ENCODE results near the gene LINC00632. TPM values are rescaled to one million over a fixed set of nuclear protein-coding genes. Genes with fewer than 3 reads are reported as not detected.

Gene LINC00632
- total and polyA plus RNA-seq, 2 donors from 2014 or later, result 0.67 to 45.9 TPM

GRCh38 chrX:140701480-140701879 lies 8.1 kb upstream of the LINC00632 start:
- no peak overlapping the region for H3K9ac ChIP-seq (ENCODE audit: low read length in 3 of 3)
- FAIRE-seq, result peak; percentile 88
- no peaks in the 10 kb centered on the region for H3K4me1 ChIP-seq (ENCODE audit: control insufficient read depth in 2 of 3, insufficient read depth in 2 of 3, low read depth in 1 of 3, low read length in 3 of 3)
- no peak overlapping the region for H3K4me3 ChIP-seq (ENCODE audit: low read length in 3 of 3)
- H3K9me3 ChIP-seq (ENCODE audit: control insufficient read depth in 2 of 3, insufficient read depth in 1 of 3, low read length in 3 of 3), result no peaks in the 10 kb centered on the region
- intact Hi-C loops (cut with DNase I), result no loop called here
- no peaks in the 10 kb centered on the region for H3K36me3 ChIP-seq (ENCODE audit: control insufficient read depth in 2 of 3, insufficient read depth in 3 of 3, low read length in 3 of 3)
- peak; percentile 25 for TF ChIP-seq CTCF (IDR thresholded peaks at IDR 0.05; ENCODE audit: borderline replicate concordance, extremely low read depth, insufficient read depth)
- H3K27ac ChIP-seq (ENCODE audit: low read depth in 2 of 2, low read length in 2 of 2), result no peak overlapping the region
- no peaks in the 10 kb centered on the region for H3K27me3 ChIP-seq (ENCODE audit: control insufficient read depth, insufficient read depth, low read length)
- DNase-seq, result peak in 1 of 5 donors; percentile 48

- H3K9me3 ChIP-seq (ENCODE audit: control insufficient read depth in 2 of 3, insufficient read depth in 1 of 3, low read length in 3 of 3), result no peaks in the 10 kb centered on the region
- H3K27ac ChIP-seq (ENCODE audit: low read depth in 2 of 2, low read length in 2 of 2), result no peak overlapping the region
- intact Hi-C loops (cut with DNase I), result no loop called here
- FAIRE-seq (no peak), DNase-seq (peak in 2 of 5 donors; percentile 24 to 28)
- no peaks in the 10 kb centered on the region for H3K36me3 ChIP-seq (ENCODE audit: control insufficient read depth in 2 of 3, insufficient read depth in 3 of 3, low read length in 3 of 3)
- H3K4me1 ChIP-seq (ENCODE audit: control insufficient read depth in 2 of 3, insufficient read depth in 2 of 3, low read depth in 1 of 3, low read length in 3 of 3), result no peaks in the 10 kb centered on the region
- H3K4me3 ChIP-seq (ENCODE audit: low read length in 3 of 3), result no peak overlapping the region
- H3K27me3 ChIP-seq (ENCODE audit: control insufficient read depth, insufficient read depth, low read length), result peaks cover 4% of the 10 kb centered on the region
- no peak for TF ChIP-seq CTCF (IDR thresholded peaks at IDR 0.05; ENCODE audit: borderline replicate concordance, extremely low read depth, insufficient read depth)
- no peak overlapping the region for H3K9ac ChIP-seq (ENCODE audit: low read length in 3 of 3)
These were observed 1.2 kb downstream of the LINC00632 start for GRCh38 chrX:140710710-140711109.

- H3K27ac ChIP-seq (ENCODE audit: low read depth in 2 of 2, low read length in 2 of 2), result no peak overlapping the region
- intact Hi-C loops (cut with DNase I), result no loop called here
- DNase-seq (no peak), FAIRE-seq (no peak)
- peaks cover 4% of the 10 kb centered on the region for H3K27me3 ChIP-seq (ENCODE audit: control insufficient read depth, insufficient read depth, low read length)
- H3K9ac ChIP-seq (ENCODE audit: low read length in 3 of 3), result no peak overlapping the region
- no peaks in the 10 kb centered on the region for H3K9me3 ChIP-seq (ENCODE audit: control insufficient read depth in 2 of 3, insufficient read depth in 1 of 3, low read length in 3 of 3)
- no peak overlapping the region for H3K4me3 ChIP-seq (ENCODE audit: low read length in 3 of 3)
- no peaks in the 10 kb centered on the region for H3K36me3 ChIP-seq (ENCODE audit: control insufficient read depth in 2 of 3, insufficient read depth in 3 of 3, low read length in 3 of 3)
- H3K4me1 ChIP-seq (ENCODE audit: control insufficient read depth in 2 of 3, insufficient read depth in 2 of 3, low read depth in 1 of 3, low read length in 3 of 3), result no peaks in the 10 kb centered on the region
- TF ChIP-seq CTCF (IDR thresholded peaks at IDR 0.05; ENCODE audit: borderline replicate concordance, extremely low read depth, insufficient read depth), result no peak
These were observed 2.3 kb downstream of the LINC00632 start for GRCh38 chrX:140711894-140712293.
